ENCODE results near the gene ASCL5. TPM values are rescaled to one million over a fixed set of nuclear protein-coding genes. Genes with fewer than 3 reads are reported as not detected.

Gene ASCL5
- total and polyA plus RNA-seq, 9 of the 15 experiments (the other 6 are each of a cell fraction or from before 2014, with no cell fraction given): 0.09 TPM; not detected in 8

DNA sequence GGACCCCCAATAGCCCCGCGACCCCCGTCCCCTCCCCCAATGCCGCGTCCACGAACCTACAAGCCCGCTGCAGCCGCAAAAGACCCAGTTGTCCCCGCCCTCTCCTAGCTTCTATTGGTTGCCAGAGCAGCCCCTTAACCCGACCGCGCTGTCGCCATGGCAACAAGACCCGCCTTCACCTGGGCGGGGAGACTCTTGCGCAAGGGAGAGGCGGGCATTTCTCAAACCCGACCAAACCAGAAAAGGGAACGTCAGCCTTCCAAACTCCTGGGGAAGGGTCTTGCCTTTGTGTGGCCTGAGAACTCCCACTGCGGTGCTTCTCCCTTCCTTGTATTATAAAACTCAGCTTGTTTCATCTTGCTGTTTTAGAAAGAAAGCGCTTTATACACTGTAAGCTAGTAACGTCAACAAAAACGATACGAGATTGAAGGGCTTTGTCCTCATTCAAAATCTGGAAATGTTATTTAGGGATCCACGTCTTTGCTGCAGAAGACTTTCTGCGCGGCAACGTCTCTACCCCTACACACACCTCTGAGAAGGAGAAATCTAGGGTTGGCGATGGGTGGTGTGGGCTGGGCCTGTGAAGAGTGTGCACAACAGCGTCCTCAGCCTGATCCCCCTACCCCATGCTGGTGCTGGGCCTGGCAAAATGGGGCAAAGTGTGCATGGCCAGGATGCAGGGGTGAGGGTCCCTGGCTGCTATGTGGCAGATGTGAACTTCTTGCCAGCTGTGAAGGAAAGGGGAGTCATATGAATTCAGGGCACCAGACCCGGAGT lies 27.6 kb upstream of the ASCL5 start, which contains the start of gene TMEM9 (continued):
- TF ChIP-seq, protein P1, sequence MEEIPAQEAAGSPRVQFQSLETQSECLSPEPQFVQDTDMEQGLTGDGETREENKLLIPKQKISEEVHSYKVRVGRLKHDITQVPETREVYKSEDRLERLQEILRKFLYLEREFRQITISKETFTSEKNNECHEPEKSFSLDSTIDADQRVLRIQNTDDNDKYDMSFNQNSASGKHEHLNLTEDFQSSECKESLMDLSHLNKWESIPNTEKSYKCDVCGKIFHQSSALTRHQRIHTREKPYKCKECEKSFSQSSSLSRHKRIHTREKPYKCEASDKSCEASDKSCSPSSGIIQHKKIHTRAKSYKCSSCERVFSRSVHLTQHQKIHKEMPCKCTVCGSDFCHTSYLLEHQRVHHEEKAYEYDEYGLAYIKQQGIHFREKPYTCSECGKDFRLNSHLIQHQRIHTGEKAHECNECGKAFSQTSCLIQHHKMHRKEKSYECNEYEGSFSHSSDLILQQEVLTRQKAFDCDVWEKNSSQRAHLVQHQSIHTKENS (CRISPR knock-in tag; IDR thresholded peaks at IDR 0.05): no peak
- TF ChIP-seq, protein P2, sequence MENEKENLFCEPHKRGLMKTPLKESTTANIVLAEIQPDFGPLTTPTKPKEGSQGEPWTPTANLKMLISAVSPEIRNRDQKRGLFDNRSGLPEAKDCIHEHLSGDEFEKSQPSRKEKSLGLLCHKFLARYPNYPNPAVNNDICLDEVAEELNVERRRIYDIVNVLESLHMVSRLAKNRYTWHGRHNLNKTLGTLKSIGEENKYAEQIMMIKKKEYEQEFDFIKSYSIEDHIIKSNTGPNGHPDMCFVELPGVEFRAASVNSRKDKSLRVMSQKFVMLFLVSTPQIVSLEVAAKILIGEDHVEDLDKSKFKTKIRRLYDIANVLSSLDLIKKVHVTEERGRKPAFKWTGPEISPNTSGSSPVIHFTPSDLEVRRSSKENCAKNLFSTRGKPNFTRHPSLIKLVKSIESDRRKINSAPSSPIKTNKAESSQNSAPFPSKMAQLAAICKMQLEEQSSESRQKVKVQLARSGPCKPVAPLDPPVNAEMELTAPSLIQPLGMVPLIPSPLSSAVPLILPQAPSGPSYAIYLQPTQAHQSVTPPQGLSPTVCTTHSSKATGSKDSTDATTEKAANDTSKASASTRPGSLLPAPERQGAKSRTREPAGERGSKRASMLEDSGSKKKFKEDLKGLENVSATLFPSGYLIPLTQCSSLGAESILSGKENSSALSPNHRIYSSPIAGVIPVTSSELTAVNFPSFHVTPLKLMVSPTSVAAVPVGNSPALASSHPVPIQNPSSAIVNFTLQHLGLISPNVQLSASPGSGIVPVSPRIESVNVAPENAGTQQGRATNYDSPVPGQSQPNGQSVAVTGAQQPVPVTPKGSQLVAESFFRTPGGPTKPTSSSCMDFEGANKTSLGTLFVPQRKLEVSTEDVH (IDR thresholded peaks at IDR 0.05; ENCODE audit: low read depth, partially characterized antibody): no peak
- TF ChIP-seq NFE2 (IDR thresholded peaks at IDR 0.05; ENCODE audit: low read depth): no peak
- TF ChIP-seq MAFF (IDR thresholded peaks at IDR 0.05; ENCODE audit: low read length): no peak
- no peak for TF ChIP-seq ARID2 (IDR thresholded peaks at IDR 0.05)
- no peak for TF ChIP-seq ELF2 (CRISPR knock-in tag; IDR thresholded peaks at IDR 0.05)
- no peak for TF ChIP-seq ZNF408 (CRISPR knock-in tag; IDR thresholded peaks at IDR 0.05; ENCODE audit: low read depth)
- TF ChIP-seq, protein P3, sequence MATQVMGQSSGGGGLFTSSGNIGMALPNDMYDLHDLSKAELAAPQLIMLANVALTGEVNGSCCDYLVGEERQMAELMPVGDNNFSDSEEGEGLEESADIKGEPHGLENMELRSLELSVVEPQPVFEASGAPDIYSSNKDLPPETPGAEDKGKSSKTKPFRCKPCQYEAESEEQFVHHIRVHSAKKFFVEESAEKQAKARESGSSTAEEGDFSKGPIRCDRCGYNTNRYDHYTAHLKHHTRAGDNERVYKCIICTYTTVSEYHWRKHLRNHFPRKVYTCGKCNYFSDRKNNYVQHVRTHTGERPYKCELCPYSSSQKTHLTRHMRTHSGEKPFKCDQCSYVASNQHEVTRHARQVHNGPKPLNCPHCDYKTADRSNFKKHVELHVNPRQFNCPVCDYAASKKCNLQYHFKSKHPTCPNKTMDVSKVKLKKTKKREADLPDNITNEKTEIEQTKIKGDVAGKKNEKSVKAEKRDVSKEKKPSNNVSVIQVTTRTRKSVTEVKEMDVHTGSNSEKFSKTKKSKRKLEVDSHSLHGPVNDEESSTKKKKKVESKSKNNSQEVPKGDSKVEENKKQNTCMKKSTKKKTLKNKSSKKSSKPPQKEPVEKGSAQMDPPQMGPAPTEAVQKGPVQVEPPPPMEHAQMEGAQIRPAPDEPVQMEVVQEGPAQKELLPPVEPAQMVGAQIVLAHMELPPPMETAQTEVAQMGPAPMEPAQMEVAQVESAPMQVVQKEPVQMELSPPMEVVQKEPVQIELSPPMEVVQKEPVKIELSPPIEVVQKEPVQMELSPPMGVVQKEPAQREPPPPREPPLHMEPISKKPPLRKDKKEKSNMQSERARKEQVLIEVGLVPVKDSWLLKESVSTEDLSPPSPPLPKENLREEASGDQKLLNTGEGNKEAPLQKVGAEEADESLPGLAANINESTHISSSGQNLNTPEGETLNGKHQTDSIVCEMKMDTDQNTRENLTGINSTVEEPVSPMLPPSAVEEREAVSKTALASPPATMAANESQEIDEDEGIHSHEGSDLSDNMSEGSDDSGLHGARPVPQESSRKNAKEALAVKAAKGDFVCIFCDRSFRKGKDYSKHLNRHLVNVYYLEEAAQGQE (IDR thresholded peaks at IDR 0.05; ENCODE audit: borderline replicate concordance): peak; percentile 99
- TF ChIP-seq, protein P3 (CRISPR knock-in tag; IDR thresholded peaks at IDR 0.05; ENCODE audit: low read depth): 0 out of 2 replicates have a peak, but pooled peaks have one; percentile 19
- peak; percentile 99 for TF ChIP-seq MXI1 (IDR thresholded peaks at IDR 0.05; ENCODE audit: low read depth, low read length)
- TF ChIP-seq ZBTB17 (CRISPR knock-in tag; IDR thresholded peaks at IDR 0.05): no peak
- TF ChIP-seq, protein P4, sequence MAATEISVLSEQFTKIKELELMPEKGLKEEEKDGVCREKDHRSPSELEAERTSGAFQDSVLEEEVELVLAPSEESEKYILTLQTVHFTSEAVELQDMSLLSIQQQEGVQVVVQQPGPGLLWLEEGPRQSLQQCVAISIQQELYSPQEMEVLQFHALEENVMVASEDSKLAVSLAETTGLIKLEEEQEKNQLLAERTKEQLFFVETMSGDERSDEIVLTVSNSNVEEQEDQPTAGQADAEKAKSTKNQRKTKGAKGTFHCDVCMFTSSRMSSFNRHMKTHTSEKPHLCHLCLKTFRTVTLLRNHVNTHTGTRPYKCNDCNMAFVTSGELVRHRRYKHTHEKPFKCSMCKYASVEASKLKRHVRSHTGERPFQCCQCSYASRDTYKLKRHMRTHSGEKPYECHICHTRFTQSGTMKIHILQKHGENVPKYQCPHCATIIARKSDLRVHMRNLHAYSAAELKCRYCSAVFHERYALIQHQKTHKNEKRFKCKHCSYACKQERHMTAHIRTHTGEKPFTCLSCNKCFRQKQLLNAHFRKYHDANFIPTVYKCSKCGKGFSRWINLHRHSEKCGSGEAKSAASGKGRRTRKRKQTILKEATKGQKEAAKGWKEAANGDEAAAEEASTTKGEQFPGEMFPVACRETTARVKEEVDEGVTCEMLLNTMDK (IDR thresholded peaks at IDR 0.05; ENCODE audit: borderline replicate concordance, insufficient read depth, low read depth, low read length, poor library complexity, severe bottlenecking): no peak
- TF ChIP-seq ATF7 (IDR thresholded peaks at IDR 0.05): peak; percentile 74
- no peak for TF ChIP-seq HOXB6 (CRISPR knock-in tag; IDR thresholded peaks at IDR 0.05; ENCODE audit: borderline replicate concordance)

Data from K562 (cell line).